H1 (cell line): ENCODE measurements around the gene KIF4A. TPM values are rescaled to one million over a fixed set of nuclear protein-coding genes. Genes with fewer than 3 reads are reported as not detected.

Experiments
- CTCF ChIA-PET: fragments of 300-600 bp; sonication (Branson Sonifier 250); formaldehyde crosslinking; loops from one replicate; lab custom pipeline; 2021; ENCODE audit not compliant: partially characterized antibody; lab: Charles Lee
- POLR2A ChIA-PET: fragments of 300-600 bp; sonication (Branson Sonifier 250); formaldehyde crosslinking; loops from one replicate; lab custom pipeline; 2021; ENCODE audit warnings: inconsistent platforms; ENCODE audit not compliant: partially characterized antibody; lab: Charles Lee
- DNase-seq, 2 experiments: peaks; one replicate each; pipeline versions ENCODE4 v3.0.0 to v3.0.0-alpha.2; 2010 to 2022; ENCODE audit warnings: low spot score in 2 of 2, low read depth in 1 of 2, mixed read lengths in 1 of 2
- FAIRE-seq: peaks from 2 replicates; lab custom pipeline; 2011; peaks lifted over from hg19 to GRCh38; lab: Jason Lieb, UNC
- H2AFZ ChIP-seq: 2 replicates; pipeline ENCODE4 v1.8.1; 2012; ENCODE audit warnings: low read length, inconsistent platforms
- H2AK5ac ChIP-seq: 2 replicates; pipeline ENCODE4 v1.6.1; 2013; ENCODE audit warnings: low read depth, low read length
- H2BK120ac ChIP-seq: replicated peaks from 2 replicates; pipeline ENCODE3; 2013; ENCODE audit warnings: low read depth, low read length, inconsistent platforms
- H2BK12ac ChIP-seq: 2 replicates; pipeline ENCODE4 v1.6.1; 2013; ENCODE audit warnings: low read depth, low read length
- H2BK15ac ChIP-seq: 2 replicates; pipeline ENCODE4 v1.6.1; 2013; ENCODE audit warnings: low read length
- H2BK20ac ChIP-seq: 2 replicates; pipeline ENCODE4 v1.6.1; 2013; ENCODE audit warnings: low read length
- H2BK5ac ChIP-seq: 2 replicates; pipeline ENCODE4 v1.6.1; 2013; ENCODE audit warnings: low read depth, low read length
- H3K14ac ChIP-seq: 2 replicates; pipeline ENCODE4 v1.6.1; 2013; ENCODE audit warnings: inconsistent platforms; ENCODE audit not compliant: insufficient read length
- H3K18ac ChIP-seq: 2 replicates; pipeline ENCODE4 v1.6.1; 2013; ENCODE audit warnings: low read length; ENCODE audit errors: extremely low read depth
- H3K23ac ChIP-seq: 2 replicates; pipeline ENCODE4 v1.6.1; 2013; ENCODE audit warnings: inconsistent platforms; ENCODE audit not compliant: insufficient read length
- H3K23me2 ChIP-seq: 2 replicates; pipeline ENCODE4 v1.6.1; 2013; ENCODE audit warnings: low read depth, low read length
- H3K27ac ChIP-seq: 2 replicates; pipeline ENCODE4 v1.6.1; 2011; ENCODE audit warnings: low read depth, low read length, inconsistent platforms
- H3K27me3 ChIP-seq, 4 experiments: replicated peaks in 1 of 4; 1 replicate in 1 of 4; 2 replicates in 3 of 4; pipeline versions ENCODE4 v1.6.1 to v1.8.1; 2011 to 2013; ENCODE audit warnings: low read length in 3 of 4, mild to moderate bottlenecking in 3 of 4, inconsistent platforms in 2 of 4, mixed read lengths in 2 of 4, moderate library complexity in 1 of 4; ENCODE audit not compliant: control insufficient read depth in 3 of 4, insufficient read depth in 3 of 4; ENCODE audit errors: extremely low read depth in 1 of 4
- H3K36me3 ChIP-seq, 4 experiments: 2 replicates each; pipeline versions ENCODE4 v1.6.1 to v1.8.1; 2011 to 2013; ENCODE audit warnings: mild to moderate bottlenecking in 4 of 4, low read length in 3 of 4, moderate library complexity in 2 of 4, control low read depth in 1 of 4, inconsistent platforms in 1 of 4; ENCODE audit not compliant: insufficient read depth in 4 of 4, control insufficient read depth in 2 of 4
- H3K4ac ChIP-seq: replicated peaks from 2 replicates; pipeline ENCODE3; 2013; ENCODE audit warnings: low read length, low read depth, mixed read lengths, inconsistent platforms; ENCODE audit not compliant: insufficient read length
- H3K4me1 ChIP-seq, 4 experiments: replicated peaks in 1 of 4; 1 replicate in 1 of 4; 2 replicates in 3 of 4; pipeline versions ENCODE4 v1.6.1 to v1.8.1; 2011 to 2013; ENCODE audit warnings: low read length in 3 of 4, inconsistent platforms in 2 of 4, mixed read lengths in 1 of 4; ENCODE audit not compliant: insufficient read depth in 4 of 4, control insufficient read depth in 3 of 4
- H3K4me2 ChIP-seq, 2 experiments: 2 replicates each; pipeline versions ENCODE4 v1.6.1 to v1.8.1; 2011 to 2013; ENCODE audit warnings: low read depth in 2 of 2, low read length in 2 of 2, control low read depth in 1 of 2, inconsistent platforms in 1 of 2, mild to moderate bottlenecking in 1 of 2; ENCODE audit not compliant: insufficient read depth in 1 of 2
- H3K4me3 ChIP-seq, 4 experiments: fragments of 200-600, 300-600 bp in 1 of 4; sonication (generic), shearing (Covaris generic), sonication (Bioruptor Twin) in 1 of 4; 2 replicates each; pipeline versions ENCODE4 v1.5.1 to v1.8.1; 2011 to 2016; ENCODE audit warnings: low read length in 4 of 4, low read depth in 3 of 4, control low read depth in 2 of 4, inconsistent platforms in 2 of 4, mild to moderate bottlenecking in 2 of 4, mixed read lengths in 1 of 4, moderate library complexity in 1 of 4; ENCODE audit not compliant: insufficient read depth in 2 of 4; ENCODE audit errors: extremely low read depth in 1 of 4
- H3K56ac ChIP-seq: replicated peaks from 2 replicates; pipeline ENCODE3; 2013; ENCODE audit warnings: low read depth, mild to moderate bottlenecking, mixed read lengths, low read length, inconsistent platforms; ENCODE audit not compliant: insufficient read length
- H3K79me1 ChIP-seq: 2 replicates; pipeline ENCODE4 v1.6.1; 2013; ENCODE audit warnings: low read depth, low read length, control low read depth
- H3K79me2 ChIP-seq, 2 experiments: 2 replicates each; pipeline versions ENCODE4 v1.6.1 to v1.8.1; 2012 to 2013; ENCODE audit warnings: low read length in 2 of 2, mild to moderate bottlenecking in 2 of 2, inconsistent platforms in 1 of 2; ENCODE audit not compliant: insufficient read depth in 2 of 2, control insufficient read depth in 1 of 2
- H3K9ac ChIP-seq, 4 experiments: replicated peaks in 1 of 4; 1 replicate in 1 of 4; 2 replicates in 3 of 4; pipeline versions ENCODE4 v1.6.1 to v1.8.1; 2011 to 2013; ENCODE audit warnings: low read depth in 3 of 4, low read length in 3 of 4, control low read depth in 2 of 4, mild to moderate bottlenecking in 2 of 4, moderate library complexity in 2 of 4, inconsistent platforms in 1 of 4; ENCODE audit errors: extremely low read depth in 1 of 4
- H3K9me3 ChIP-seq, 2 experiments: 2 replicates each; pipeline versions ENCODE4 v1.6.1 to v1.8.1; 2012 to 2013; ENCODE audit warnings: mild to moderate bottlenecking in 2 of 2, moderate library complexity in 2 of 2, control low read depth in 1 of 2, inconsistent platforms in 1 of 2, low read depth in 1 of 2, low read length in 1 of 2, mixed read lengths in 1 of 2; ENCODE audit not compliant: insufficient read depth in 2 of 2
- H4K20me1 ChIP-seq, 2 experiments: replicated peaks in 1 of 2; 2 replicates each; pipeline versions ENCODE3 to v1.8.1; 2011 to 2013; ENCODE audit warnings: inconsistent platforms in 2 of 2, low read length in 2 of 2, mild to moderate bottlenecking in 1 of 2; ENCODE audit not compliant: insufficient read depth in 2 of 2, control insufficient read depth in 1 of 2
- H4K5ac ChIP-seq: 2 replicates; pipeline ENCODE4 v1.6.1; 2013; ENCODE audit warnings: low read length, low read depth, mixed read lengths, inconsistent platforms; ENCODE audit not compliant: insufficient read length
- H4K8ac ChIP-seq: 2 replicates; pipeline ENCODE4 v1.8.0; 2013; ENCODE audit warnings: mild to moderate bottlenecking, moderate library complexity, low read length, inconsistent platforms; ENCODE audit not compliant: insufficient read depth; ENCODE audit errors: extremely low read depth
- H4K91ac ChIP-seq: replicated peaks from 2 replicates; pipeline ENCODE3; 2013; ENCODE audit warnings: low read length, mixed read lengths, inconsistent platforms; ENCODE audit not compliant: insufficient read length
- CEBPB ChIP-seq: IDR thresholded peaks from 2 replicates; pipeline ENCODE4 v1.6.1; 2012; ENCODE audit warnings: low read depth, low read length
- CREB1 ChIP-seq: IDR thresholded peaks from 2 replicates; pipeline ENCODE4 v1.6.1; 2012; ENCODE audit warnings: inconsistent platforms
- JUN ChIP-seq: IDR thresholded peaks from 2 replicates; pipeline ENCODE4 v1.6.1; 2011; ENCODE audit warnings: low read depth, mild to moderate bottlenecking, improper control_type of control experiment, low read length
- NRF1 ChIP-seq: IDR thresholded peaks from 2 replicates; pipeline ENCODE4 v1.6.1; 2011; ENCODE audit warnings: mild to moderate bottlenecking, low read depth, low read length, improper control_type of control experiment
- RFX5 ChIP-seq: IDR thresholded peaks from 2 replicates; pipeline ENCODE4 v1.6.1; 2011; ENCODE audit warnings: low read depth, low read length, improper control_type of control experiment, borderline replicate concordance
- SUZ12 ChIP-seq: fragments of 200-600 bp; sonication (generic); IDR thresholded peaks from 2 replicates; pipeline ENCODE4 v1.6.1; 2012; ENCODE audit warnings: mild to moderate bottlenecking, inconsistent platforms, low read length, moderate library complexity, mixed read lengths
- TAF1 ChIP-seq: IDR thresholded peaks from 2 replicates; pipeline ENCODE4 v1.6.1; 2011; ENCODE audit warnings: mild to moderate bottlenecking, low read depth, low read length
- TBP ChIP-seq: IDR thresholded peaks from 2 replicates; pipeline ENCODE4 v1.6.1; 2011; ENCODE audit warnings: low read depth, low read length, improper control_type of control experiment
- WGBS, 2 experiments: shearing (Covaris generic) in 1 of 2; methylation state at CpG; one replicate each; pipeline versions ENCODE4 v1.1.6 to v1.1.7; 2013 to 2015; ENCODE audit warnings: low lambda C conversion rate in 2 of 2, mixed read lengths in 2 of 2, inconsistent platforms in 1 of 2, low coverage in 1 of 2, missing lambda C conversion rate in 1 of 2; ENCODE audit not compliant: insufficient replicate concordance in 2 of 2, insufficient coverage in 1 of 2, insufficient read length in 1 of 2; ENCODE audit errors: extremely low coverage in 1 of 2, missing lambda C conversion rate in 1 of 2; 5-methylcytosine and 5-hydroxymethylcytosine counted together
- polyA plus RNA-seq, 7 experiments: library from polyadenylated mRNA; depleted of rRNA in 3 of 7; stranded (reverse) in 5 of 7; unstranded in 2 of 7; fragments of >200 nt in 5 of 7; fragments of 200-250 nt in 2 of 7; gene quantifications; 1 replicate in 5 of 7; 2 replicates in 1 of 7; 4 replicates in 1 of 7; pipeline versions ENCODE4 v1.2.1 to v1.2.3, GENCODE V29; 2011 to 2013; ENCODE audit warnings: missing spikeins in 2 of 7, mixed read lengths in 2 of 7
- total RNA-seq: library from RNA; stranded (reverse); fragmentation: NEBNext Ultra II Directional; extraction: Animal tissue kit (Norgen Biotek cat#: 25700); gene quantifications from 2 replicates; pipeline ENCODE4 v1.2.1, GENCODE V29; 2021
- TF ChIP-seq, protein P1 (sequence below): IDR thresholded peaks from 2 replicates; pipeline ENCODE4 v1.6.1; 2012; ENCODE audit warnings: low read length, inconsistent platforms

The KIF4A gene
- total and polyA plus RNA-seq, 2 of the 8 experiments (the other 6 are each of a cell fraction or from before 2014, with no cell fraction given): 10.9 to 35.7 TPM

DNA sequence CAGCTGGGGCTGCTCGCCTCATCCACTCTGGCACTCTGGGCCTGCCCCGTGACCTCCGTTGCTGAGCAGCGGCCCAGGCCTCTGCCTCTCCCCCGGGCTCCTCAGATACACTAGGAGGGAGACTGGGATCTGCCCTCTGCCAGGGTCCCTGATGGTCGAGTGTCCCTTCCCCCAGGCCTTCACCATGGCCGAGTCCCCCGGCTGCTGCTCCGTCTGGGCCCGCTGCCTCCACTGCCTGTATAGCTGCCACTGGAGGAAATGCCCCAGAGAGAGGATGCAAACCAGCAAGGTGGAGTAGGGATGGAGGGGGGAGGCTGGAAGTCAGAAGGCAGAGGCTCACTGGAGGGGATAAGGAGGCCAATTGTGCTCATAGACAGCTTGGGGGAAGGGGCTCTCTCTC lies 134.9 kb downstream of the KIF4A start:
- Histone ChIP-seq H2BK12ac (no peak overlapping the region), H4K91ac (no peak overlapping the region), H3K4me2 (peak overlapping the region; percentile 74 to 97; a peak in 3 of 4 replicates), H3K79me1 (no peaks in the 10 kb centered on the region), H3K4me1 (peaks cover 5 to 20% (median 18%) of the 10 kb centered on the region in 4 experiments), H3K23me2 (peaks cover 2% of the 10 kb centered on the region; the same call in 1 of the 2 replicates), H3K27ac (no peak overlapping the region), H4K20me1 (no peaks in the 10 kb centered on the region), H3K56ac (no peak overlapping the region), H2BK5ac (no peak overlapping the region), H3K27me3 (no peaks in the 10 kb centered on the region), H3K9ac (no peak overlapping the region), H3K23ac (no peak overlapping the region), H2AK5ac (no peak overlapping the region), H2BK15ac (no peak overlapping the region), H4K8ac (no peak overlapping the region), H2BK20ac (no peak overlapping the region), H2BK120ac (no peak overlapping the region), H3K14ac (no peak overlapping the region), H3K18ac (no peak overlapping the region), H3K79me2 (no peaks in the 10 kb centered on the region), H2AFZ (no peak overlapping the region), H3K4me3 (peak overlapping the region in 1 of 4 experiments; percentile 75; a peak in 2 of 8 replicates), H3K36me3 (peaks cover 5 to 46% (median 23%) of the 10 kb centered on the region in 4 experiments; a peak in 7 of 8 replicates), H3K4ac (no peak overlapping the region), H4K5ac (no peak overlapping the region), H3K9me3 (no peaks in the 10 kb centered on the region)
- WGBS, 2 experiments: 85% methylated on average over 5 of the region's 10 CpGs; no CpG with 5 or more reads in 1 of the 2 experiments
- FAIRE-seq: no peak
- POLR2A ChIA-PET: interaction anchor here (1.1 to 4.8 kb wide), 2 partner anchors 9 to 25 kb away, joined by 3 to 52 read pairs; no protein-coding TSS in a partner anchor
- TF ChIP-seq NRF1: no peak
- TF ChIP-seq CREB1: no peak
- no peak for TF ChIP-seq CEBPB
- TF ChIP-seq, protein P1, sequence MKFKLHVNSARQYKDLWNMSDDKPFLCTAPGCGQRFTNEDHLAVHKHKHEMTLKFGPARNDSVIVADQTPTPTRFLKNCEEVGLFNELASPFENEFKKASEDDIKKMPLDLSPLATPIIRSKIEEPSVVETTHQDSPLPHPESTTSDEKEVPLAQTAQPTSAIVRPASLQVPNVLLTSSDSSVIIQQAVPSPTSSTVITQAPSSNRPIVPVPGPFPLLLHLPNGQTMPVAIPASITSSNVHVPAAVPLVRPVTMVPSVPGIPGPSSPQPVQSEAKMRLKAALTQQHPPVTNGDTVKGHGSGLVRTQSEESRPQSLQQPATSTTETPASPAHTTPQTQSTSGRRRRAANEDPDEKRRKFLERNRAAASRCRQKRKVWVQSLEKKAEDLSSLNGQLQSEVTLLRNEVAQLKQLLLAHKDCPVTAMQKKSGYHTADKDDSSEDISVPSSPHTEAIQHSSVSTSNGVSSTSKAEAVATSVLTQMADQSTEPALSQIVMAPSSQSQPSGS: no peak
- TF ChIP-seq RFX5: no peak
- no peak for TF ChIP-seq SUZ12
- TF ChIP-seq TBP: no peak
- TF ChIP-seq TAF1: no peak
- TF ChIP-seq JUN: no peak
- DNase-seq: no peak
- CTCF ChIA-PET: interaction anchor here (3.0 kb wide), 1 partner anchor 10 kb away, joined by 43 read pairs; no protein-coding TSS in a partner anchor
